B cell (primary cell): Measurements from ENCODE around the gene PCSK4. TPM values are rescaled to one million over a fixed set of nuclear protein-coding genes. Genes with fewer than 3 reads are reported as not detected.
"Not testable (repeated sequence)": the region's sequence is repeated elsewhere in the genome, so short reads cannot be mapped to it uniquely, and the experiment has no call there.

ENCODE experiments used
- ATAC-seq: fragments of 200-7000 bp; cut with Tn5 transposase; one replicate; pipeline ENCODE4 v1.10.0; 2021; ENCODE audit warnings: low read depth, mild to moderate bottlenecking, moderate number of reproducible peaks, moderate library complexity
- CTCF ChIA-PET: fragments of 350-600 bp; sonication (Branson Sonifier 250); formaldehyde crosslinking; loops from one replicate; lab custom pipeline; 2021; ENCODE audit warnings: antibody characterized with exemption, inconsistent platforms; lab: Charles Lee
- POLR2A ChIA-PET: fragments of 350-600 bp; sonication (Branson Sonifier 250); formaldehyde crosslinking; loops from one replicate; lab custom pipeline; 2021; ENCODE audit warnings: antibody characterized with exemption; lab: Charles Lee
- DNase-seq: peaks from one replicate; pipeline ENCODE4 v3.0.0; 2013
- H2AFZ ChIP-seq: 2 replicates; pipeline ENCODE4 v1.6.1; 2012; ENCODE audit warnings: mild to moderate bottlenecking, low read depth, low read length; ENCODE audit not compliant: insufficient read depth, poor library complexity, severe bottlenecking
- H3K27ac ChIP-seq, 2 donors: 1 replicate in 1 of 2; 2 replicates in 1 of 2; pipeline ENCODE4 v1.5.1; 2012 to 2013; ENCODE audit warnings: low read length in 2 of 2, mild to moderate bottlenecking in 2 of 2, moderate library complexity in 1 of 2
- H3K27me3 ChIP-seq, 4 experiments: fragments of 200-600 bp in 1 of 4; sonication (generic) in 1 of 4; replicated peaks in 1 of 4; 1 replicate in 2 of 4; 2 replicates in 2 of 4; pipeline versions ENCODE4 v1.6.1 to v1.7.0; 2013 to 2016; ENCODE audit warnings: low read length in 3 of 4, mild to moderate bottlenecking in 2 of 4, mixed read lengths in 1 of 4, moderate library complexity in 1 of 4; ENCODE audit not compliant: insufficient read depth in 4 of 4, control insufficient read depth in 3 of 4; ENCODE audit errors: control extremely low read depth in 1 of 4
- H3K36me3 ChIP-seq, 2 experiments: replicated peaks in 1 of 2; 1 replicate in 1 of 2; 2 replicates in 1 of 2; pipeline versions ENCODE4 v1.6.1 to v1.7.1; 2013; ENCODE audit warnings: low read length in 1 of 2; ENCODE audit not compliant: insufficient read depth in 2 of 2, control insufficient read depth in 1 of 2; ENCODE audit errors: control extremely low read depth in 1 of 2, extremely low read depth in 1 of 2
- H3K4me1 ChIP-seq, 2 donors: fragments of 200-600 bp in 1 of 2; sonication (generic) in 1 of 2; 1 replicate in 1 of 2; 2 replicates in 1 of 2; pipeline versions ENCODE4 v1.5.1 to v1.6.1; 2013 to 2017; ENCODE audit warnings: low read length in 2 of 2; ENCODE audit not compliant: control insufficient read depth in 2 of 2, insufficient read depth in 2 of 2
- H3K4me2 ChIP-seq: replicated peaks from 2 replicates; pipeline ENCODE3; 2012; ENCODE audit warnings: mild to moderate bottlenecking, low read depth, low read length; ENCODE audit not compliant: poor library complexity, severe bottlenecking
- H3K4me3 ChIP-seq, 5 experiments: fragments of 200-600 bp in 1 of 5; sonication (generic) in 1 of 5; 1 replicate in 3 of 5; 2 replicates in 2 of 5; pipeline versions ENCODE4 v1.5.1 to v1.7.0; 2011 to 2016; ENCODE audit warnings: low read length in 4 of 5, mild to moderate bottlenecking in 4 of 5, low read depth in 2 of 5, control low read depth in 1 of 5, moderate library complexity in 1 of 5; ENCODE audit not compliant: insufficient read depth in 1 of 5; ENCODE audit errors: control extremely low read depth in 1 of 5, extremely low read depth in 1 of 5
- H3K79me2 ChIP-seq: fragments of 200-600 bp; sonication (generic); one replicate; pipeline ENCODE4 v1.6.0; 2016; ENCODE audit warnings: low read length; ENCODE audit not compliant: control insufficient read depth, insufficient read depth
- H3K9ac ChIP-seq: fragments of 200-600 bp; sonication (generic); 2 replicates; pipeline ENCODE4 v1.6.1; 2017; ENCODE audit warnings: mild to moderate bottlenecking, low read length, moderate library complexity
- H3K9me3 ChIP-seq, 3 donors: one replicate each; pipeline versions ENCODE4 v1.6.1 to v1.7.1; 2013; ENCODE audit warnings: low read length in 2 of 3; ENCODE audit not compliant: control insufficient read depth in 2 of 3, insufficient read depth in 1 of 3; ENCODE audit errors: control extremely low read depth in 1 of 3
- H4K20me1 ChIP-seq: 2 replicates; pipeline ENCODE4 v1.6.0; 2012; ENCODE audit warnings: mild to moderate bottlenecking, low read length; ENCODE audit not compliant: insufficient read depth, control insufficient read depth, poor library complexity, severe bottlenecking
- H3K27ac Mint-ChIP-seq: one replicate; pipeline ENCODE4 v1.8.0; 2021; ENCODE audit warnings: mixed read lengths
- H3K27me3 Mint-ChIP-seq: one replicate; pipeline ENCODE4 v1.8.0; 2021; ENCODE audit warnings: mixed read lengths
- H3K4me1 Mint-ChIP-seq: one replicate; pipeline ENCODE4 v1.8.0; 2021; ENCODE audit warnings: mixed read lengths
- H3K4me3 Mint-ChIP-seq: one replicate; pipeline ENCODE4 v1.8.0; 2021; ENCODE audit warnings: mixed read lengths
- H3K9me3 Mint-ChIP-seq: one replicate; pipeline ENCODE4 v1.8.0; 2022; ENCODE audit warnings: mixed read lengths; ENCODE audit not compliant: insufficient read depth
- CTCF ChIP-seq: fragments of 200-600 bp; IDR thresholded peaks from one replicate; pipeline ENCODE4 v1.8.0; 2022; ENCODE audit warnings: antibody characterized with exemption, mild to moderate bottlenecking
- EZH2 ChIP-seq: IDR thresholded peaks from 2 replicates; pipeline ENCODE4 v1.6.1; 2012; ENCODE audit warnings: borderline replicate concordance, low read depth, mild to moderate bottlenecking, moderate library complexity, low read length; ENCODE audit not compliant: insufficient read depth, poor library complexity, severe bottlenecking
- WGBS: methylation state at CpG from one replicate; pipeline ENCODE4 v1.1.5; 2013; ENCODE audit warnings: missing lambda C conversion rate; ENCODE audit not compliant: insufficient coverage; 5-methylcytosine and 5-hydroxymethylcytosine counted together
- intact Hi-C: fragments of 100-400 bp; cut with micrococcal nuclease; formaldehyde crosslinking; loops from one replicate; pipeline ENCODE4 v1.10.0; 2022
- polyA plus RNA-seq: library from polyadenylated mRNA; depleted of rRNA; stranded (reverse); fragments of >200 nt; gene quantifications from 2 replicates; pipeline ENCODE4 v1.2.3, GENCODE V29; 2012
- total RNA-seq, 2 donors: library from RNA; stranded (reverse); fragments of 120-200 nt in 1 of 2; gene quantifications; 1 replicate in 1 of 2; 2 replicates in 1 of 2; pipeline versions ENCODE4 v1.2.3 to v1.2.4, GENCODE V29; 2013 to 2022

Gene PCSK4
- total and polyA plus RNA-seq, 2 donors (not counting 1 experiment from before 2014, with no cell fraction given), result 1.1 to 1.3 TPM

GRCh38 chr19:1532003-1532402 lies 41.9 kb upstream of the PCSK4 start:
- ATAC-seq (no peak), DNase-seq (no peak)
- Histone ChIP-seq H3K4me3 (no peak overlapping the region), H3K27ac (no peak overlapping the region), H3K36me3 (no peaks in the 10 kb centered on the region), H3K27me3 (peaks cover 0 to 9% (median 0%) of the 10 kb centered on the region in 4 experiments), H3K9me3 (peaks cover 0 to 12% (median 0%) of the 10 kb centered on the region in 3 donors), H2AFZ (no peak overlapping the region), H3K9ac (no peak overlapping the region), H3K79me2 (no peaks in the 10 kb centered on the region), H4K20me1 (no peaks in the 10 kb centered on the region), H3K4me2 (no peak overlapping the region), H3K4me1 (no peaks in the 10 kb centered on the region)
- WGBS, result 83% methylated on average over 2 of the region's 9 CpGs
- H3K9me3 Mint-ChIP-seq, result no peaks in the 10 kb centered on the region
- ChIA-PET POLR2A (no interaction called here), CTCF (no interaction called here)
- no peak for TF ChIP-seq EZH2
- TF ChIP-seq CTCF, result no peak
- no peak overlapping the region for H3K27ac Mint-ChIP-seq
- H3K4me3 Mint-ChIP-seq, result no peak overlapping the region
- intact Hi-C loops, result no loop called here
- H3K4me1 Mint-ChIP-seq, result no peaks in the 10 kb centered on the region
- H3K27me3 Mint-ChIP-seq, result peaks cover 21% of the 10 kb centered on the region

GRCh38 chr19:1531587-1531986 lies 41.4 kb upstream of the PCSK4 start:
- ChIA-PET CTCF (no interaction called here), POLR2A (interaction anchor here (0.5 kb wide), 1 partner anchor 10 kb away, joined by 4 read pairs; no protein-coding TSS in a partner anchor)
- Mint-ChIP-seq H3K27ac (no peak overlapping the region), H3K4me1 (no peaks in the 10 kb centered on the region), H3K27me3 (peaks cover 22% of the 10 kb centered on the region), H3K4me3 (no peak overlapping the region), H3K9me3 (no peaks in the 10 kb centered on the region)
- Histone ChIP-seq H3K9ac (no peak overlapping the region), H3K4me2 (no peak overlapping the region), H3K27ac (no peak overlapping the region), H3K4me1 (no peaks in the 10 kb centered on the region), H4K20me1 (no peaks in the 10 kb centered on the region), H3K27me3 (peaks cover 0 to 9% (median 0%) of the 10 kb centered on the region in 4 experiments), H3K36me3 (no peaks in the 10 kb centered on the region), H3K4me3 (no peak overlapping the region), H3K9me3 (peaks cover 0 to 12% (median 0%) of the 10 kb centered on the region in 3 donors), H3K79me2 (no peaks in the 10 kb centered on the region), H2AFZ (no peak overlapping the region)
- intact Hi-C loops, result no loop called here
- TF ChIP-seq EZH2 (no peak), CTCF (no peak)
- 91% methylated on average over 11 of the region's 11 CpGs for WGBS
- DNase-seq, result no peak
- no peak for ATAC-seq

- POLR2A ChIA-PET, result not testable (repeated sequence)
- CTCF ChIA-PET, result interaction anchor here (0.6 kb wide), 1 partner anchor 294 kb away, joined by 3 read pairs; no protein-coding TSS in a partner anchor
- H3K27me3 ChIP-seq, result peaks cover 0 to 15% (median 0%) of the 10 kb centered on the region in 4 experiments
These were observed 40.7 kb upstream of the PCSK4 start for GRCh38 chr19:1530856-1531255.

More at GRCh38 chr19:1530856-1531255, 40.7 kb upstream of the PCSK4 start:
- H3K36me3 ChIP-seq, H3K4me2 ChIP-seq, H3K27ac Mint-ChIP-seq, H4K20me1 ChIP-seq, H3K4me3 Mint-ChIP-seq, H3K4me1 Mint-ChIP-seq, intact Hi-C loops, H3K27ac ChIP-seq, H3K79me2 ChIP-seq, H3K4me1 ChIP-seq, H3K9ac ChIP-seq, H2AFZ ChIP-seq, H3K4me3 ChIP-seq, DNase-seq, H3K9me3 Mint-ChIP-seq, ATAC-seq: not testable (repeated sequence)
- H3K9me3 ChIP-seq, result peaks cover 0 to 11% (median 0%) of the 10 kb centered on the region in 3 donors
- H3K27me3 Mint-ChIP-seq, result peaks cover 29% of the 10 kb centered on the region
- 95% methylated on average over 7 of the region's 11 CpGs for WGBS
